Transverse colon (tissue), 4 donors: ENCODE measurements around the gene RPL18A. TPM values are rescaled to one million over a fixed set of nuclear protein-coding genes. Genes with fewer than 3 reads are reported as not detected.

Experiments
- DNase-seq: peaks from one replicate; pipeline ENCODE4 v3.0.0-alpha.2; 2019
- H3K27ac ChIP-seq, 4 donors: fragments of 200-600 bp; sonication (generic); 2 replicates each; pipeline ENCODE4 v1.5.1; 2016 to 2018; ENCODE audit warnings: inconsistent platforms in 4 of 4
- H3K27me3 ChIP-seq: fragments of 200-600 bp; sonication (generic); 2 replicates; pipeline ENCODE4 v1.5.1; 2017; ENCODE audit warnings: inconsistent platforms
- H3K36me3 ChIP-seq, 4 donors: fragments of 200-600 bp; sonication (generic); 2 replicates each; pipeline ENCODE4 v1.5.1; 2017 to 2019; ENCODE audit warnings: inconsistent platforms in 4 of 4
- H3K4me1 ChIP-seq, 4 donors: fragments of 200-600 bp; sonication (generic); 2 replicates each; pipeline ENCODE4 v1.5.1; 2017 to 2020; ENCODE audit warnings: inconsistent platforms in 4 of 4
- H3K4me3 ChIP-seq, 4 donors: fragments of 200-600 bp; sonication (generic); 1 replicate in 1 of 4; 2 replicates in 3 of 4; pipeline versions ENCODE4 v1.5.1 to v1.6.1; 2017 to 2019; ENCODE audit warnings: inconsistent platforms in 4 of 4
- H3K9me3 ChIP-seq, 2 donors: fragments of 200-600 bp; sonication (generic); 2 replicates each; pipeline ENCODE4 v1.5.1; 2017 to 2019; ENCODE audit warnings: inconsistent platforms in 2 of 2
- CTCF ChIP-seq, 5 experiments: fragments of 200-600 bp in 3 of 5; fragments of 450-650 bp in 2 of 5; sonication (generic) in 3 of 5; IDR thresholded peaks; 1 replicate in 2 of 5; 2 replicates in 3 of 5; pipeline ENCODE4 v1.5.1; 2016 to 2017; ENCODE audit warnings: antibody characterized with exemption in 5 of 5, inconsistent platforms in 3 of 5, mild to moderate bottlenecking in 2 of 5, moderate library complexity in 1 of 5
- EP300 ChIP-seq: sonication (generic); formaldehyde crosslinking; IDR thresholded peaks from one replicate; pipeline ENCODE4 v1.6.1; 2017; ENCODE audit warnings: antibody characterized with exemption, low read depth
- POLR2A ChIP-seq: fragments of 450-650 bp; IDR thresholded peaks from one replicate; pipeline ENCODE4 v1.6.1; 2016; ENCODE audit warnings: antibody characterized with exemption, mild to moderate bottlenecking, moderate library complexity
- POLR2AphosphoS5 ChIP-seq, 3 donors: sonication (generic); formaldehyde crosslinking; IDR thresholded peaks; one replicate each; pipeline ENCODE4 v1.6.1; 2016; ENCODE audit warnings: antibody characterized with exemption in 3 of 3
- WGBS, 2 donors: methylation state at CpG; one replicate each; pipeline ENCODE4 v1.1.5; 2018; ENCODE audit warnings: low coverage in 1 of 2; 5-methylcytosine and 5-hydroxymethylcytosine counted together
- in situ Hi-C, 4 donors: fragments of 200-750 bp; cut with MboI; loops; one replicate each; pipeline versions ENCODE4 v1.15.0 to v1.15.1; 2017; ENCODE audit warnings: low sequenced_read_pairs in 3 of 4, low pct_ligation_motif_present in 1 of 4, low pct_unique_long_range_greater_than_20kb in 1 of 4
- intact Hi-C: fragments of 100-400 bp; cut with DNase I; formaldehyde crosslinking; loops from one replicate; pipeline ENCODE4 v1.15.1; 2023; ENCODE audit warnings: low total_unique reads
- total RNA-seq, 4 donors: library from RNA; depleted of rRNA; stranded (reverse); fragments of >200 nt; gene quantifications; one replicate each; pipeline ENCODE4 v1.1.0, GENCODE V29; 2016

The RPL18A gene
- total RNA-seq, 4 donors from 2014 or later: 727 to 1,372 (median 1,071) TPM

- H3K36me3 ChIP-seq: peaks cover 0 to 23% (median 10%) of the 10 kb centered on the region in 4 donors
- peaks cover 13% of the 10 kb centered on the region for H3K27me3 ChIP-seq
- H3K4me3 ChIP-seq: no peak overlapping the region
- no peak for TF ChIP-seq EP300
- peak; percentile 31 to 76 (median 49) for TF ChIP-seq POLR2AphosphoS5 (IDR thresholded peaks at IDR 0.05)
- TF ChIP-seq CTCF (IDR thresholded peaks at IDR 0.05): no peak
- TF ChIP-seq POLR2A: peak; percentile 40
- peaks cover 8 to 52% (median 28%) of the 10 kb centered on the region in 4 donors for H3K4me1 ChIP-seq
- 35 to 51% methylated on average over 4 to 13 of the region's 13 CpGs for WGBS, 2 donors
- no peaks in the 10 kb centered on the region for H3K9me3 ChIP-seq
- DNase-seq: peak; percentile 81
- intact Hi-C loops (no loop called here), in situ Hi-C loops (loop anchor here in 3 of 4 donors (5.0 to 25.0 kb wide), 4 partner anchors 72 to 153 kb away; partner anchors contain the start of gene MAP1S (in 1 of the 3))
- peak overlapping the region; percentile 59 to 74 (median 67) for H3K27ac ChIP-seq
Measured at GRCh38 chr19:17865364-17866311, 5.9 kb downstream of the RPL18A start.

- no peak for DNase-seq
- 85 to 88% methylated on average over 2 to 8 of the region's 8 CpGs for WGBS, 2 donors
- intact Hi-C loops (no loop called here), in situ Hi-C loops (loop anchor here in 3 of 4 donors (5.0 to 25.0 kb wide), 4 partner anchors 71 to 154 kb away; partner anchors contain the start of gene MAP1S (in 1 of the 3))
- Histone ChIP-seq H3K4me1 (peaks cover 1 to 44% (median 20%) of the 10 kb centered on the region in 4 donors), H3K9me3 (no peaks in the 10 kb centered on the region), H3K36me3 (peaks cover 0 to 23% (median 10%) of the 10 kb centered on the region in 4 donors), H3K4me3 (no peak overlapping the region), H3K27me3 (peaks cover 21% of the 10 kb centered on the region), H3K27ac (peak overlapping the region in 3 of 4 donors; percentile 44 to 74 (median 74))
- TF ChIP-seq CTCF (IDR thresholded peaks at IDR 0.05) (no peak), POLR2AphosphoS5 (IDR thresholded peaks at IDR 0.05) (no peak), POLR2A (no peak), EP300 (no peak)
Measured at GRCh38 chr19:17866312-17866963, 6.7 kb downstream of the RPL18A start.

- Histone ChIP-seq H3K27me3 (peaks cover 27% of the 10 kb centered on the region), H3K4me3 (no peak overlapping the region), H3K27ac (no peak overlapping the region), H3K9me3 (no peaks in the 10 kb centered on the region), H3K4me1 (peaks cover 2 to 41% (median 17%) of the 10 kb centered on the region in 4 donors), H3K36me3 (peaks cover 0 to 19% (median 9%) of the 10 kb centered on the region in 4 donors)
- DNase-seq: no peak
- intact Hi-C loops: no loop called here
- in situ Hi-C loops: loop anchor here in 3 of 4 donors (5.0 to 25.0 kb wide), 4 partner anchors 70 to 155 kb away; partner anchors contain the start of gene MAP1S (in 1 of the 3)
- TF ChIP-seq EP300: no peak
- TF ChIP-seq POLR2A: no peak
- no peak for TF ChIP-seq POLR2AphosphoS5 (IDR thresholded peaks at IDR 0.05)
- no peak for TF ChIP-seq CTCF (IDR thresholded peaks at IDR 0.05)
- 60 to 69% methylated on average over 5 to 11 of the region's 11 CpGs for WGBS, 2 donors
Measured at GRCh38 chr19:17866964-17867486, 7.3 kb downstream of the RPL18A start.
